DND-41 (cell line): ENCODE data around the gene GPC3.

Source experiments
- EZH2 ChIP-seq: IDR thresholded peaks from 3 replicates; pipeline ENCODE4 v1.6.1; 2012; ENCODE audit warnings: borderline replicate concordance, low read depth, mild to moderate bottlenecking, moderate library complexity, low read length, inconsistent platforms; ENCODE audit not compliant: severe bottlenecking
- TF ChIP-seq, protein P1 (sequence below): IDR thresholded peaks from 2 replicates; pipeline ENCODE4 v1.5.1; 2012; ENCODE audit warnings: borderline replicate concordance, low read length, moderate library complexity, mild to moderate bottlenecking; ENCODE audit not compliant: poor library complexity, severe bottlenecking; ENCODE audit errors: extremely low read depth

DNA sequence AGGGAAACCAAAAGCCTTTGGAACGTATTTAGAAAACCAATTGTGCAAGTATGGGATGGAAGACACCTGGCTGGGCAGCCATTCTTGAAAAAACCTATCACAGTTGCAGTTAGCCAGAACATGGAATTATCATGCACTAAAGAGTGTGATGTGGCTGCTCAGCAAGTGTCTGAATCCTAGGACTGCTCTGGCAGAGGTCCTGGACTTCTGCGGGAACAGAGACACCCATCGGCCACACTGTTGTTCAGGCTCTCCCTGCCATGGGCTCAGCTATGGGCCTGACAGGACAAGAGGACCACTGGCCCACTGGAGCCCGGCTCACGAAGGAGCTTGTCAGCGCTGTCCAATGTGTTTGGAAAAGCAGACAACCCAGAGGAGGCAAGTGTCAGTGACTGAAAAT is 454.4 kb downstream of the GPC3 start:
- TF ChIP-seq, protein P1, sequence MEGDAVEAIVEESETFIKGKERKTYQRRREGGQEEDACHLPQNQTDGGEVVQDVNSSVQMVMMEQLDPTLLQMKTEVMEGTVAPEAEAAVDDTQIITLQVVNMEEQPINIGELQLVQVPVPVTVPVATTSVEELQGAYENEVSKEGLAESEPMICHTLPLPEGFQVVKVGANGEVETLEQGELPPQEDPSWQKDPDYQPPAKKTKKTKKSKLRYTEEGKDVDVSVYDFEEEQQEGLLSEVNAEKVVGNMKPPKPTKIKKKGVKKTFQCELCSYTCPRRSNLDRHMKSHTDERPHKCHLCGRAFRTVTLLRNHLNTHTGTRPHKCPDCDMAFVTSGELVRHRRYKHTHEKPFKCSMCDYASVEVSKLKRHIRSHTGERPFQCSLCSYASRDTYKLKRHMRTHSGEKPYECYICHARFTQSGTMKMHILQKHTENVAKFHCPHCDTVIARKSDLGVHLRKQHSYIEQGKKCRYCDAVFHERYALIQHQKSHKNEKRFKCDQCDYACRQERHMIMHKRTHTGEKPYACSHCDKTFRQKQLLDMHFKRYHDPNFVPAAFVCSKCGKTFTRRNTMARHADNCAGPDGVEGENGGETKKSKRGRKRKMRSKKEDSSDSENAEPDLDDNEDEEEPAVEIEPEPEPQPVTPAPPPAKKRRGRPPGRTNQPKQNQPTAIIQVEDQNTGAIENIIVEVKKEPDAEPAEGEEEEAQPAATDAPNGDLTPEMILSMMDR = no peak
- no peak for TF ChIP-seq EZH2
